Cardiac fibroblast (primary cell): Measurements from ENCODE around the gene NLRP1.

Experiments used
- DNase-seq, 2 donors: peaks; one replicate each; pipeline versions ENCODE4 v3.0.0 to v3.0.0-alpha.2; 2010; ENCODE audit warnings: low read depth in 2 of 2
- H3K4me3 ChIP-seq, 2 donors: replicated peaks in 1 of 2; 1 replicate in 1 of 2; 2 replicates in 1 of 2; pipeline ENCODE4 v1.5.1; 2011; ENCODE audit warnings: low read depth in 2 of 2, low read length in 2 of 2, mild to moderate bottlenecking in 2 of 2, moderate library complexity in 1 of 2
- CTCF ChIP-seq: IDR thresholded peaks from one replicate; pipeline ENCODE4 v1.5.1; 2011; ENCODE audit warnings: low read depth, mild to moderate bottlenecking, low read length, inconsistent platforms

Gene NLRP1

GRCh38 chr17:5486206-5487124 is 97.8 kb downstream of the NLRP1 start, which contains the start of gene MIS12:
TSS of gene MIS12 (plus strand) at chr17:5486566. CDS start at chr17:5488863, 2,297 bp downstream.
- peak; percentile 100 for DNase-seq
- no peak for TF ChIP-seq CTCF
- H3K4me3 ChIP-seq: peak within 1 kb of the TSS; percentile 90 to 95

DNA sequence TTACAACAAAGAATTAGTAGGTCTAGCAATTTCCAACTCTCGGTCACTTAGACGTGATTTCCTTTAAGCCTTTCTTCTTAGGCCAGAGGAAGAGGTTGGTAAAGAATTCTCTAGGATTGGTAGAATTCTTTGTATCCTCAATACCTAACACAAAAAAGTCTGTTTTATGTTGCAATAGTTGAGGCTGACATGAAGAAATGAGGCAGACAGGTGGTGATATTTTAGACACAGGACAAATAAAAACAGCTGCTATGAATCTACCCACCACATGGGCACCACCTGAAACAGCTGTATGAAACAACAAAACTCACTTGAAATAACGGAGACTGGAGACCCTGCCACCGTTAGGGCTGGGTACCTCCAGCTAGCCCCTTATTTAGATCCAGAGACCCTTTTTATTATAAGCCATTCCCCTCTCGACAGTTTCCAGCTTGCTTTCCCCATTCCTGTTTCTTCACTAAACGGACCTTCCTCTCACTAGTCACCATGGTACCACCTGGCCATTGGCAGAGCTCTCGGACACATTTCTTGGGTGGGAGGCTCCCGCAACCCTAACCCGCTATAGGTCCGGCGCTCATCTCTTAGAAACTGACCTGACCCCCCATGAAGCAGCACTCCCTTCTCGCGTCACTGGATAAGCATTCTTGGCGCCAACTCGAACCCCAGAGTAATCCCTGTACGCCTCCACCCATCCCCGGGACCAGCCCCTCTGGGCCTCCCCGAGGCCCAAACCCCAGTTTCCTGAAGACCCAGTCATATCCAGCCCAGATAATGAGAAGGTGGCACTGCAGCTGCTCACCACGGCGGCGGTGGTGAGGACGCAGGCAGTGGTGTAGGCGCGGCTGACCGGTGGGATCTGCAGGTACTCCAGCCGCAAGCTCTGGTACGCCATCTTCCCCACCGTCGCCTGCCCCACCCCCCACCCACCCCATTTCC is 98.8 kb downstream of the NLRP1 start, which contains the start of gene DERL2:
DERL2 (minus strand) TSS at position 909 of the 936 bp plus-strand sequence; CDS start at position 892, 17 bp downstream.
- peak; percentile 47 to 53 for DNase-seq
- peak within 1 kb of the TSS; percentile 90 to 95 for H3K4me3 ChIP-seq
- no peak for TF ChIP-seq CTCF

GRCh38 chr17:5481451-5481850 is 102.9 kb downstream of the NLRP1 start:
- TF ChIP-seq CTCF: no peak
- DNase-seq: no peak
- no peak overlapping the region for H3K4me3 ChIP-seq

DNA sequence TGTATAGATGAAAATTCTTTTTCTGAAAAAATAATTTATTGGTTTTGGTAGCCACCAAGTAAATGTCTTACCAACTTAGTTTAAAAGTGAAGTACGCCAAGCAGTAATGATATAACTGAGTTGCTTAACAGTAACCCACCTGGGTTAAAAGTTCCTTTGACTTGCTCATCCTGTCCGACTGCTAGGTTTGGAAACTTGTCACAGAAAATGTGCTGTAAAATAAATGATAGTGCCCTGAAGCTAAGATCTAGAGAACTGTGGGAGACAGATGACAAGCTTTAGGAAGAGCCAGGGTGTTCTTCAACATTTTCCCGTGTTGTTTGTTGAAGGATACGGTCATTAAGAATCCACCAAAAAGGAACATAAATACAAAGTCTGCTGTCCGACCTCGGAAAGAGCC is 103.3 kb downstream of the NLRP1 start:
- DNase-seq: no peak
- H3K4me3 ChIP-seq: no peak overlapping the region
- TF ChIP-seq CTCF: no peak

GRCh38 chr17:5478992-5479391 is 105.3 kb downstream of the NLRP1 start:
- TF ChIP-seq CTCF: no peak
- no peak for DNase-seq

DNA sequence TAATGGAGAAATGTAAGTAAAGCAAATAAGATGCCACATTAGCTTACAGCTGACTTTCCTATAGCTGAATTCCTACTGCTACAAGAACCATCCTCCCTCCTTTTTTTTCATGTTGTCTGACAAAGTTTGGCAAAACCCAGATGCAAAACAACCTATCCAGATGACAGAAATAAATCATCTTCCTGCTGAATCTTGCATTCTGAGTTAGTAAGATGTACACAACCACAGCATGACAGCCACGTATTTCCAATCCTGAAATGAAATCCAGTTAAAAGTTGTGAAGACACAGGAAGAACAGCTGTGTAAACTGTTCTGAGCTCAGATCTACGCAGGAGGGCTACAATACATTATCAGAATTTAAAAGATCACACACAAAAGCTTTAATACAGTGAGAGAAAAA is 110.4 kb downstream of the NLRP1 start:
- H3K4me3 ChIP-seq: no peak overlapping the region
- no peak for TF ChIP-seq CTCF
- no peak for DNase-seq

More at GRCh38 chr17:5478992-5479391, 105.3 kb downstream of the NLRP1 start:
- no peak overlapping the region for H3K4me3 ChIP-seq
